ENCODE results near the gene GIMAP7.
A peak's percentile ranks its signal among the peaks of the same experiment; 100 is the strongest.
"Not testable (repeated sequence)": the region's sequence is repeated elsewhere in the genome, so short reads cannot be mapped to it uniquely, and the experiment has no call there.

The GIMAP7 gene

GRCh38 chr7:150514748-150515222 is at the start of gene GIMAP7:
TSS of gene GIMAP7 (plus strand) at chr7:150514872. CDS start at chr7:150519975, 5,103 bp downstream.
- DNase-seq = no peak

GRCh38 chr7:150464962-150465361 is 49.7 kb upstream of the GIMAP7 start:
- DNase-seq = no peak

DNA sequence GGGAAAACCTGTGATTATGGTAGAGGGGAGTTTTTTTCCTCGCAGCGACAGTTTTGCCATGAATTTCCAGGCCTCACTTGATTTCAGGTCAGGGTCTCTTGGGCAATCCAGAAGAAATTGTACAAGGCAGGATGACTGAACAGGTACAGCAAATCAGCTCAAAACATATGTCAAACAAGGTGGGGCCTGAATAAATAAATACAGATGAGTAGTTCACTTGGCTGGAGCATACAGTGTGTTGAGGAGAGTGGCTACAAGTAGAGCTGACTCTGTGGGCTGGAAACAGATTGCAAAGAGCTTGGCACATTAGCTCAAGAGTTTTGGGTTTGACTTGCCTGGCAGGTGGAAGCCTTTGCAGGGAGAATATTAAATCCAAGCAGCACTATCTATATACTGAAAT is 49.3 kb upstream of the GIMAP7 start:
- DNase-seq = no peak

- no peak for DNase-seq
Observed at GRCh38 chr7:150466477-150466876, 48.2 kb upstream of the GIMAP7 start.

GRCh38 chr7:150468241-150468640 is 46.4 kb upstream of the GIMAP7 start:
- DNase-seq = no peak

DNA sequence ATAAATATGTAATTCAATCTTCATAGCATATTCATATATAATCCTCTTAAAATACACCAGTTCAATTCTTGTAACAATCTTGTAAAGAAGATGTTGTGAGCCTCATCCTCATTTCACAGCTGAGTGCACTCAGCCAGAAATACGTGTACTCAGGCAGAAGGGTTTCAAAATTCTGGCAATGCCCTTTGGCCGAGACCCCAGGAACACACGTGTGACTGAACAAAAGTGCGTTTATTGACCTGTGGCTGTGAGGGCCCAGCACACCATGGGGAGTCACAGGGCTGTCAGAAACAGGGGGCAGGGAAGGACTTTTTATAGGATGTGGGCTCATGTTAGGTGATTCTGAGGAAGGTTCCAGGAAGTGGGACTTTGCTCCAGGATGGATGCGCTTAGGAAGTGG is 42.8 kb upstream of the GIMAP7 start:
- peak; percentile 18 for DNase-seq

- DNase-seq = no peak
Observed at GRCh38 chr7:150473902-150474301, 40.8 kb upstream of the GIMAP7 start.

- DNase-seq = no peak
Observed at GRCh38 chr7:150476285-150476684, 38.4 kb upstream of the GIMAP7 start.

DNA sequence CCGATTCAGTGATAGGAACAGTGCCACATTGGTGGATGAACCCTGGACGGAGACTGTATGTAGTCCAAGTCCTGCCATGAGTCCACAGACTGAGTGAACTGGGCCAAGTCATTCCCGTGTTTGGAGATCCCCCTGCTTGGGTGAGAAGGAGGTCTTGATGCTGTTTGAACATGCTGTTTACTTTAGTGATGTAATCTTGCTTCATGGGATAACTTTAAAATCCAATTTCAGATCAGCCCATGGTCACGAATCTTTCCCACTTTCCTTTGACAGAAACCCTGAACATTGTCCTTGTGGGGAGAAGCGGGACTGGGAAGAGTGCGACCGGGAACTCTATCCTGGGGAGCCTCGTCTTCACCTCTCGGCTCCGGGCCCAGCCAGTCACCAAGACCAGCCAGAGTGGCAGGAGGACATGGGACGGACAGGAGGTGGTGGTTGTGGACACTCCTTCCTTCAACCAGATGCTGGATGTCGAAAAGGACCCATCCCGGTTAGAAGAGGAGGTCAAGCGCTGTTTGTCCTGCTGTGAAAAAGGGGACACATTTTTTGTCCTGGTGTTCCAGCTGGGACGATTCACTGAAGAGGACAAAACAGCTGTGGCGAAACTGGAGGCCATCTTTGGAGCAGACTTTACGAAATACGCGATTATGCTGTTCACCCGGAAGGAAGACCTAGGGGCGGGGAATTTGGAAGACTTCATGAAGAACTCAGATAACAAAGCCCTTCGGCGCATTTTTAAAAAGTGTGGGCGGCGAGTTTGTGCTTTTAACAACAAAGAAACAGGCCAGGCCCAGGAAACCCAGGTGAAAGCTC is 37.6 kb upstream of the GIMAP7 start:
- DNase-seq = no peak

DNA sequence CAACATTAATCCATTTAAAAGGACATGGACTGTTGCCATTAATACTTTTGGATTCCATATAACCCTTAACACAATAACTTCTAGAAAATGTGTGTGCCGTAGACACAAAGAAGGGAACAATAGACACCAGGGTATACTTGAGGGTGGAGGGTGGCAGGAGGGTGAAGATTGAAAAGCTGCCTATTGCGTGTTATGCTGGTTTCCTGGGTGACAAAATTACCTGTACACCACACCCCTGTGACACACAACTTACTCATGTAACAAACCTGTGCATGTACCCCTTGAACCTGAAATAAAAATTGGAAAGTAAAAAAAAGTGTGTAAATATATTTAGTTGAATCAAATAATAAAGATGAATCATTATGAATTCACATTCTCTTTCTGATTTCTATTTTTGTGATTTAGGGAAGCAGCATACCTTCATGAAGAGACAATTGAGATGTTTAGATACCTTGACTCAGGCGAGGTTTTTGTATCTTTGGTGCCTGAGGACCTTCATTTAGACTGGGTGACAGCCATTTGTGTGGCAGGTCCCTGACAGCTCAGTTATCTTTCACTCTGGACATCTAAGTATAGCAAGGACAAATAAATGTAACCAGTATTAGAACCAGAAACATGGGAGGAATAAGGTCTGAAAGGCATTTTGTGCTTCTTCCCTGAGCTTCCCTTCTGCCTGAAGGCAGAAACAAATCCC is 35.5 kb upstream of the GIMAP7 start:
- no peak for DNase-seq

DNA sequence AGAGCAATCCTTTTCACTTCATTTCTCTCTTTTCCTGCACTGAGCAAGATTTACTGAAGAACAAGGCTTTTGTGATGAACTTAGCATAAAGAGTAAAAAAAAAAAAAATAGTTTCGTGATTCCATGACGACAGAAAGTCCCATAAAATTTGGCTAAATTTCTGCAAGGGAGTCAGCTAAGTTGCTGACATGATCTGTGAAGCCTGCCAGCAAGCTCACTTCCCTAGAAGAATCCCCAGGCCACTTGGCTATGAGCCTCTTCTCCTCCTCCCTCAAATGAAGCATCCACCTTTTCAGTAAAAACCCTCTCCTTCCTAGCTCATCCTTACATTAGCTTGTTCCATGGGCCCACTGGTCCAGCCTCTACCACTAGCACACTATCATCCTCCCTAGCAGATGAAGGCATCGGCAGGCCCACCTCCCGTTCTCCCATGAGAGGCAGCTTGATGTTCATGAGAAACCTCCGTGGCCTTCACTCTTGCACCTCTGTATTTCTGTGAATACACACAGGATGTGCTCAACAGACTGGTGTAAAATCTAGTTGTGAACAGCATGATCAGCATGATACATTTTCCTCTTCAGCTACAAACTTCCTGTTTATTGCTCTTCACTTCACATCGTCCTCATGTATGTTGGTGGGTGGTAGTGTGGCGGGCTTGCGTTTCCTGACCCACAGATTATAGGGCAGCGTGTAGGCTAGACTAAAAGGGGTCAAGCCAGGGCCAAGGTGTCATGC is 33.3 kb upstream of the GIMAP7 start:
- DNase-seq = no peak

DNA sequence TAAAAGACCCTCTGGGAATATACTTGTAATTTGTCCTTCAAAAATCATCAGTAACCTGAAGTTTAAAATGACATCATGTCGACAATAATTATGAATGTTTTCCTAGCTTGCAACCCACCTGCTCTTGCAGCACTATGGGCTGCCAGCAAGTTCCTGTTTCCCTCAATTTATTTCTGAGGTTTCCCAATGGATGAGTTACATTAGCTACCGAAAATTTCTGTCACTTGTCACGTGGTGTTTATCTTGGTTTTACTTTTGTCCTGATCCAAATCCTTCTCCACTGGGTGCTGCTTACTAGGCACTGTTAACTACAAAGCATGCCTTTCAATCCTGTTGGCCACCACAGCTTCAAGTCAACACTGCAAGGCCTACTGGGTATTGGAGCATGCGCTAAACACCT is 32.8 kb upstream of the GIMAP7 start:
- no peak for DNase-seq

- DNase-seq = not testable (repeated sequence)
Observed at GRCh38 chr7:150483514-150483913, 31.2 kb upstream of the GIMAP7 start.

DNA sequence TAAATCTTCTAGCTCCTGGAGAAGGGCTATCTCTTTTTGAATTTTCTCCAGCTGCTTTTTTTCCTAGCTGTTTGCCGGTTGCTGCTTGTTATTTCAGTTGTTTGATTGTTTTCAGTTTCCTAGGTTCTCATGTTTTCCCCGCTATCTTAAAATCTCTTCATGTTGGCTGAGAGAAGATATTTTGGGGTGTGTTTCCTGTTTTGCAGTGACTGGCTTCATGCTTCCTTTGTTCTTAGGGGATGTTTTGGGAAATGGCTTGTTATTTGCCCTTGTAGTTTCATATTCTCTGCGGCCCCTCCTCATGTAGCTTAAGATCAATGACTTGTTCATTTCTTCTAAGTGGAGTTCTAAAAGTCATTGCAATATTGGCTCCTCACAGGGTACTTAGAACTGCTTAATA is 30.6 kb upstream of the GIMAP7 start:
- not testable (repeated sequence) for DNase-seq

DNA sequence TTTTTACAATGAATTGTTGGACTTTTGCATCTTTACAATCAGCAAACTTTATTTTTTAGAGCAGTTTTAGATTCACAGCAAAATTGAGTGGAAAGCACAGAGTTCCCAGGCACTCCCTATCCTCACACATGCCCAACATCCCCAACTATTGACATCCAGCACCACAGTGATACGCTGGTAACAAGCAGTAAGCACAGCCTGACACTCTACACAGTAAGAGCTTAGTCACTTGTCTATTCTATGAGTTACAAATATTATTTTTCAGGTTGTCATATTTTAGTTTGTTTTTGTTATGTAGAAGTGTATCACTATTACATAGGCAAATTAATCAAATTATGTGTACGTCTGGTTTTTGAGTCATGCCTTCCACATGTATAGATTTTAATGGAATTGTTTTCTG is 27.0 kb upstream of the GIMAP7 start:
- no peak for DNase-seq

DNA sequence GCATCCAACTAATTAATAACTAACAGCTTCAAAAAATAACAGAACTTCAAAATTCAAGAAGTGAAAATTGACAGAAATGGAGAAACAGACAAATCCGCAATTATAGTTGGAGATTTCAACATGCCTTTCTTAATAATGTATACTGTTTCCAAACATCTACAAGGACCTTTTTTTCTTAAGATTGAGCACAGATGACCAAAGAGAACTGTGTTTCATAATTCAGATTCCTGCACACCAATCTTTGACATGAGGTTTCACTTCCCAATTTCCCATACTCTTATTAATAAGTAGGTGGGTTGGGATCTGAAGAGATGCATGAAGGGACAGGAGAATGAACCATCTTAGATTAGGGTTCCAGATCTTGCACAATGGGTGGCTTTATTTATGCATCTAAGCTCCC is 24.9 kb upstream of the GIMAP7 start:
- no peak for DNase-seq

- not testable (repeated sequence) for DNase-seq
Observed at GRCh38 chr7:150493442-150493841, 21.2 kb upstream of the GIMAP7 start.

DNA sequence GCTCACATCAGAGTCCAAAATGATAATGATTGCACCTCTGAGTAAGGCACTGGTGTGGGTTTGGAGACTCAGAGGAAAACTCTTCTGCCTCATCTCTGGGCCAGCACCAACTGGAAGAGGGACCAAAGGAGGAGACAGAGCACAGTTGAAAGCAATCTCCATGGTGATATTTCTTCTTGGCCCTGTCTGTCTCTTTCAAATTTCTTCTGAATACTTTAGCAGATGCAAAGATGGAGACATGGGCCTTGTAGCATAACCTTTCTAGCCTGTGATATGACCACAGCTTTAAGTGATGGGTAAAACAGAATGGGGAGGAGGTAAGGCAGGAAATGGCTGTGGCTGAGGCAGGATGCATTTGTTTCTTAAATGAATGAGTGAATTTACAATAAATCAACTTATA is 12.2 kb upstream of the GIMAP7 start:
- no peak for DNase-seq

GRCh38 chr7:150503155-150503554 is 11.5 kb upstream of the GIMAP7 start:
- DNase-seq = no peak

DNA sequence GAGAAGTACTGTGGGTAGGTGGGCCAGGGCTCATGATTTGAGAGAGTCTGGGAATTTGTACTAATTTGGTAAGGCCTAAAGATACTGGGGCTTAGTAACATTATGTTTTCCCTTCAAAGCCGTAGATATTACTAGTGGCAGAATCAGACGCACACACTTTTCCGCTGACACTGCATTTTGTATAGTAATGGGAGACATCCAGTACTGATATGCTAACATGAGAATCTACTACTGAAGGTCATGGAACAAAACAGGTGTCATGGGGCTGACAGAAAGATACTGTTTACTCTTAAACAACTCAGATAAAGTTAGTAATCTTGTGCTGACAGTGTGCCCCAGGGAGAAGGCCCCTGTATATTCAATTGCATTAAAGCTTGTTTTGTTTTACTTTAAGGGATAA is 11.1 kb upstream of the GIMAP7 start:
- no peak for DNase-seq

- no peak for DNase-seq
Observed at GRCh38 chr7:150507947-150508602, 6.6 kb upstream of the GIMAP7 start.

- no peak for DNase-seq
Observed at GRCh38 chr7:150511048-150511447, 3.6 kb upstream of the GIMAP7 start.

GRCh38 chr7:150513758-150514157 is 914 bp upstream of the GIMAP7 start:
- DNase-seq = no peak

Data from NCI-H524 treated with DMSO at 0.1 percent for 48 hours (cell line).